NK-92 (cell line): ENCODE data around the gene PTGER1.
"Not testable (repeated sequence)": the region's sequence is repeated elsewhere in the genome, so short reads cannot be mapped to it uniquely, and the experiment has no call there.

Experiments used
- DNase-seq: peaks from one replicate; lab custom pipeline; 2025; ENCODE audit not compliant: unreplicated experiment; lab: John Stamatoyannopoulos, UW

Gene PTGER1

GRCh38 chr19:14475251-14476073 lies at the start of gene PTGER1:
Gene PTGER1, minus strand, starts transcription at chr19:14475354. Its CDS starts 1,034 bp downstream, at chr19:14474320.
- no peak for DNase-seq

GRCh38 chr19:14520543-14520942 lies 45.4 kb upstream of the PTGER1 start:
- no peak for DNase-seq

GRCh38 chr19:14519860-14520407 lies 44.8 kb upstream of the PTGER1 start:
- no peak for DNase-seq

GRCh38 chr19:14519245-14519859 lies 44.2 kb upstream of the PTGER1 start:
- DNase-seq: no peak

- DNase-seq: no peak
These were observed 42.8 kb upstream of the PTGER1 start, which contains the start of gene DNAJB1 for GRCh38 chr19:14517840-14518505. Gene DNAJB1, minus strand, starts transcription at chr19:14518397. Its CDS starts 48 bp downstream, at chr19:14518349.

GRCh38 chr19:14517446-14517839 lies 42.3 kb upstream of the PTGER1 start:
- no peak for DNase-seq

GRCh38 chr19:14516746-14517438 lies 41.7 kb upstream of the PTGER1 start:
- DNase-seq: no peak

GRCh38 chr19:14516048-14516534 lies 40.9 kb upstream of the PTGER1 start:
- no peak for DNase-seq

GRCh38 chr19:14515501-14516047 lies 40.4 kb upstream of the PTGER1 start:
- no peak for DNase-seq

- DNase-seq: no peak
These were observed 39.2 kb upstream of the PTGER1 start for GRCh38 chr19:14514215-14514863.

- DNase-seq: no peak
These were observed 37.3 kb upstream of the PTGER1 start for GRCh38 chr19:14512406-14512961.

GRCh38 chr19:14511229-14511593 lies 36.1 kb upstream of the PTGER1 start:
- DNase-seq: no peak

- no peak for DNase-seq
These were observed 35.4 kb upstream of the PTGER1 start for GRCh38 chr19:14510311-14511228.

GRCh38 chr19:14507704-14508542 lies 32.8 kb upstream of the PTGER1 start:
- DNase-seq: no peak

- DNase-seq: no peak
These were observed 30.5 kb upstream of the PTGER1 start for GRCh38 chr19:14505488-14506239.

- not testable (repeated sequence) for DNase-seq
These were observed 29.4 kb upstream of the PTGER1 start for GRCh38 chr19:14504575-14504974.

- no peak for DNase-seq
These were observed 28.1 kb upstream of the PTGER1 start for GRCh38 chr19:14503285-14503684.
